Measurements from ENCODE around the gene IQSEC3.
"Not testable (repeated sequence)": the region's sequence is repeated elsewhere in the genome, so short reads cannot be mapped to it uniquely, and the experiment has no call there.

IQSEC3 gene

GRCh38 chr12:111699-112493 lies 45.3 kb downstream of the IQSEC3 start:
- DNase-seq (ENCODE audit: low read depth), result no peak

- no peak for DNase-seq (ENCODE audit: low read depth)
Observed at GRCh38 chr12:113347-113746, 46.8 kb downstream of the IQSEC3 start.

- no peak for DNase-seq (ENCODE audit: low read depth)
Observed at GRCh38 chr12:114626-115211, 48.2 kb downstream of the IQSEC3 start.

GRCh38 chr12:115518-115917 lies 49.0 kb downstream of the IQSEC3 start:
- DNase-seq (ENCODE audit: low read depth), result no peak

GRCh38 chr12:115960-116915 lies 49.7 kb downstream of the IQSEC3 start:
- no peak for DNase-seq (ENCODE audit: low read depth)

- no peak for DNase-seq (ENCODE audit: low read depth)
Observed at GRCh38 chr12:117311-117710, 50.7 kb downstream of the IQSEC3 start.

GRCh38 chr12:117816-118345 lies 51.3 kb downstream of the IQSEC3 start:
- DNase-seq (ENCODE audit: low read depth), result no peak

- no peak for DNase-seq (ENCODE audit: low read depth)
Observed at GRCh38 chr12:118591-118990, 52.0 kb downstream of the IQSEC3 start.

- DNase-seq (ENCODE audit: low read depth), result no peak
Observed at GRCh38 chr12:120951-121350, 54.4 kb downstream of the IQSEC3 start.

GRCh38 chr12:121647-122046 lies 55.1 kb downstream of the IQSEC3 start:
- DNase-seq (ENCODE audit: low read depth), result no peak

GRCh38 chr12:125075-125474 lies 58.5 kb downstream of the IQSEC3 start:
- no peak for DNase-seq (ENCODE audit: low read depth)

- DNase-seq (ENCODE audit: low read depth), result no peak
Observed at GRCh38 chr12:125566-125965, 59.0 kb downstream of the IQSEC3 start.

- DNase-seq (ENCODE audit: low read depth), result no peak
Observed at GRCh38 chr12:128079-128478, 61.5 kb downstream of the IQSEC3 start.

- DNase-seq (ENCODE audit: low read depth), result no peak
Observed at GRCh38 chr12:129001-129400, 62.4 kb downstream of the IQSEC3 start.

- DNase-seq (ENCODE audit: low read depth), result no peak
Observed at GRCh38 chr12:130519-130918, 64.0 kb downstream of the IQSEC3 start.

GRCh38 chr12:131008-131407 lies 64.4 kb downstream of the IQSEC3 start:
- no peak for DNase-seq (ENCODE audit: low read depth)

GRCh38 chr12:131732-132495 lies 65.3 kb downstream of the IQSEC3 start:
- DNase-seq (ENCODE audit: low read depth), result no peak

GRCh38 chr12:133616-134232 lies 67.2 kb downstream of the IQSEC3 start:
- DNase-seq (ENCODE audit: low read depth), result not testable (repeated sequence)

- DNase-seq (ENCODE audit: low read depth), result no peak
Observed at GRCh38 chr12:135138-135537, 68.6 kb downstream of the IQSEC3 start.

- no peak for DNase-seq (ENCODE audit: low read depth)
Observed at GRCh38 chr12:138171-138897, 71.8 kb downstream of the IQSEC3 start.
